GM18867 (cell line): ENCODE data around the gene ARHGEF6.
A peak's percentile ranks its signal among the peaks of the same experiment; 100 is the strongest.

Experiments
- ATAC-seq: cut with Tn5 transposase; IDR thresholded peaks from one replicate; pipeline ENCODE4 v1.9.1; 2021; ENCODE audit warnings: mild to moderate bottlenecking, moderate library complexity; ENCODE audit not compliant: unreplicated experiment

The ARHGEF6 gene

GRCh38 chrX:136750364-136750763 lies 30.4 kb downstream of the ARHGEF6 start:
- ATAC-seq: no peak

- peak; percentile 54 for ATAC-seq
Observed at GRCh38 chrX:136747003-136747986, 33.4 kb downstream of the ARHGEF6 start.

- no peak for ATAC-seq
Observed at GRCh38 chrX:136745215-136746173, 35.2 kb downstream of the ARHGEF6 start.

- no peak for ATAC-seq
Observed at GRCh38 chrX:136742721-136743379, 37.9 kb downstream of the ARHGEF6 start.

- ATAC-seq: no peak
Observed at GRCh38 chrX:136738049-136738729, 42.5 kb downstream of the ARHGEF6 start.

- no peak for ATAC-seq
Observed at GRCh38 chrX:136736690-136737089, 44.0 kb downstream of the ARHGEF6 start.

GRCh38 chrX:136735601-136736000 lies 45.1 kb downstream of the ARHGEF6 start:
- no peak for ATAC-seq

GRCh38 chrX:136733613-136734012 lies 47.1 kb downstream of the ARHGEF6 start:
- ATAC-seq: no peak

- no peak for ATAC-seq
Observed at GRCh38 chrX:136731798-136732197, 48.9 kb downstream of the ARHGEF6 start.

- no peak for ATAC-seq
Observed at GRCh38 chrX:136731207-136731782, 49.4 kb downstream of the ARHGEF6 start.

- ATAC-seq: no peak
Observed at GRCh38 chrX:136728393-136728792, 52.3 kb downstream of the ARHGEF6 start.

GRCh38 chrX:136725441-136726104 lies 55.2 kb downstream of the ARHGEF6 start:
- no peak for ATAC-seq

GRCh38 chrX:136718091-136718490 lies 62.6 kb downstream of the ARHGEF6 start:
- ATAC-seq: no peak

GRCh38 chrX:136714626-136715599 lies 65.8 kb downstream of the ARHGEF6 start:
- peak; percentile 86 for ATAC-seq

GRCh38 chrX:136712650-136713310 lies 68.0 kb downstream of the ARHGEF6 start:
- ATAC-seq: no peak

- ATAC-seq: peak; percentile 34
Observed at GRCh38 chrX:136711147-136711546, 69.6 kb downstream of the ARHGEF6 start.

- peak; percentile 33 for ATAC-seq
Observed at GRCh38 chrX:136710325-136710951, 70.3 kb downstream of the ARHGEF6 start.
